Measurements from ENCODE around the gene DDX11. TPM values are rescaled to one million over a fixed set of nuclear protein-coding genes. Genes with fewer than 3 reads are reported as not detected.
"Not testable (repeated sequence)": the region's sequence is repeated elsewhere in the genome, so short reads cannot be mapped to it uniquely, and the experiment has no call there.

DDX11 gene
- total and polyA plus RNA-seq, 5 donors = 5.4 to 16.5 (median 7.8) TPM

DNA sequence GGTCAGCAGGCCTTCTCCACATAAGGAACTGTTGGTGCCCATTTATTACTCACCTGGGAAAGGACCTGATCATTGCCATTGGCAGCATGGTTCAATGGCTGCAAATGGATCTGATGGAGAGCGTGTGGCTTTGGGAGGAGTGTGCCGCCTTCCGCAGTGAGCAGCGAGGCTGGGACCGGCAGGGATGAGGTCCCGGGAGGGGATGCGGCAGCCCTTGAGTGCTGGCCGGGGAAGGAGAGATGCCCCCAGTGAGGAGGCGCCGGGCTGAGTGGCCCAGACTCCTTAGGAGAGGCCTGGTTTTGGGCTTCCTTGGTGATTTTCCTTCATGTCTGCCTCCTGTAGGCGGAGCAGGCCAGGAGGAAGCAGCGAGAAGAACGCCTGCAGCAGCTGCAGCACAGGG is 10.6 kb downstream of the DDX11 start:
- DNase-seq; H3K27me3 ChIP-seq (ENCODE audit: control insufficient read depth, insufficient read depth); ATAC-seq; H3K4me1 ChIP-seq (ENCODE audit: control insufficient read depth, insufficient read depth, low read length); H3K27ac ChIP-seq (ENCODE audit: low read length); intact Hi-C loops (cut with DNase I); H3K9me3 ChIP-seq (ENCODE audit: control insufficient read depth, low read length); H3K4me3 ChIP-seq (ENCODE audit: low read length): not testable (repeated sequence)
- WGBS = 94% methylated on average over 13 of the region's 13 CpGs

DNA sequence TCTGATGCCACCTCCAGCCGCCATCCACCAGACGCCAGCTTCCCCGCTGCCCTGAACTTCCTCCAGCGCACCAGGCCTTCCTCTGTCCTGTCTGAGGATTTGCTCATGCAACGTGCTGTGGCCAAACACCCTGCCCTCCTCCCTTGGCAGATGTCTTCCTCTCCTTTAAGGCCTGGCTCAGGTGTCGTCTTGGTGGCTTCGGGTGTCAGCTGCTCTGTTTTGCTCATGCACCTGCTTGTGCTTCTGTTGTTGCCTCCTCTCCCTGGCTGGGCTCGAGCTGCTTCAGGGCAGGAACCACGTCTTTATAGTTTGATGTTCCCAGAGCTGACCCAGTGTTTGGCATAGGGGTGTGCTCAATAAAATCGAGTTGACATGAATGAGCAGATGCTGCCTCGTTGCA is 12.4 kb downstream of the DDX11 start:
- H3K27ac ChIP-seq (ENCODE audit: low read length); H3K9me3 ChIP-seq (ENCODE audit: control insufficient read depth, low read length); ATAC-seq; H3K4me3 ChIP-seq (ENCODE audit: low read length); H3K27me3 ChIP-seq (ENCODE audit: control insufficient read depth, insufficient read depth); H3K4me1 ChIP-seq (ENCODE audit: control insufficient read depth, insufficient read depth, low read length); intact Hi-C loops (cut with DNase I); DNase-seq: not testable (repeated sequence)
- 93% methylated on average over 10 of the region's 11 CpGs for WGBS

DNA sequence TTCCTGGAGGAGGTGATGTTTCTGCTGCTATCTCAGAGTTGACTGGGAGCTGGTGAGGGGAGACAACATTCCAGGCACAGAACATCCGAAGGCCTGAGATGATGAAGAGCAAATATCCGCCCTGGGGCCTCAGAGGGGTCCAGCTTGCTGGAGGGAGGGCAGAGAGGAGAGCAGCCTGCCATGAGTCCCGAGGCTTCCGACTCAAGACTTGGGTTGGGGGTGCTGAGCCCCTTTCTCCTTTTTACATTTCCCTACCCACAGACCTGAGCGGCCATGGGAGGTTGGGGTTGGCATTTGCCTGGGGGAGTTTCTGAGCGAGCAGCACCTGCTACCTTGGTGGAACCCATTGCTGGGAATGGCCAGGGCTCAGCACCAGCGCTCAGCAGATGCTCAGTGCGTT is 13.8 kb downstream of the DDX11 start:
- ATAC-seq; H3K4me3 ChIP-seq (ENCODE audit: low read length); intact Hi-C loops (cut with DNase I); DNase-seq; H3K9me3 ChIP-seq (ENCODE audit: control insufficient read depth, low read length); H3K27ac ChIP-seq (ENCODE audit: low read length); H3K27me3 ChIP-seq (ENCODE audit: control insufficient read depth, insufficient read depth); H3K4me1 ChIP-seq (ENCODE audit: control insufficient read depth, insufficient read depth, low read length): not testable (repeated sequence)
- WGBS = 91% methylated on average over 7 of the region's 8 CpGs

DNA sequence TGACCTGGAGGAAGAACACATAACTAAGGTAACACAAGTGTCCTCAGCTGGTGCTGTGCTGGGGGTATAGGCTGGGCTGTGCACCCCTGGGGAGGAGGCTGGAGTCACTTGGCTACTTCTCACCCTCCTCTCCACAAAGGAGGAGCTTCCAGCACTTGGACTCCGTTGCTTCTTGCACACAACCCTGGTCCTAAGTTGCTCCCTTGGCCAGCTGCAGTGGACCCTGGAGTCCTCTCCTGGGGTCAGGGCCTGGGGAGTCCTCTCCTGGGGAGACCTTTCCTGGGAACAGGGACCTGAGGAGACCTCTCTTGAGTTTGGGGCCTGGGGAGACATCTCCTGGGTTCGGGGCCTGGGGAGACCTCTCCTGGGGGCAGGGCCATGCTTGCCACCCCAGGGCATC is 14.3 kb downstream of the DDX11 start:
- H3K27ac ChIP-seq (ENCODE audit: low read length); H3K27me3 ChIP-seq (ENCODE audit: control insufficient read depth, insufficient read depth); H3K4me3 ChIP-seq (ENCODE audit: low read length); DNase-seq; ATAC-seq; intact Hi-C loops (cut with DNase I); H3K9me3 ChIP-seq (ENCODE audit: control insufficient read depth, low read length); H3K4me1 ChIP-seq (ENCODE audit: control insufficient read depth, insufficient read depth, low read length): not testable (repeated sequence)
- 78% methylated on average over 2 of the region's 2 CpGs for WGBS

DNA sequence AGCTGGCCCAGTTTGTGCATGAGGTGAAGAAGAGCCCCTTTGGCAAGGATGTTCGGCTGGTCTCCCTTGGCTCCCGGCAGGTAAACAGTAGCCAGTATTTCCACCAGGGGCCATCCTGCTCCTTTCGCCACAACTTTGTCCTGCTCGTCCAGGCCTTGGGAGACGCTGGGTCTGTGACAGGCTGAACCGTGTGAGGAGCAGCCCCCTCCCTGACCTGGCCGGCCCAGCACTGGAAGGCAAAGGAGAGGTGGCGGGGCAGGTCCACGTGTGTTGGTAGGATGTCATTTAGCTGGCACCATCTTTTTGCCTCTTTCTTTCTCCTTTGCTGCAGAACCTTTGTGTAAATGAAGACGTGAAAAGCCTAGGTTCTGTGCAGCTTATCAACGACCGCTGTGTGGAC is 15.4 kb downstream of the DDX11 start:
- intact Hi-C loops (cut with DNase I) = no loop called here

DNA sequence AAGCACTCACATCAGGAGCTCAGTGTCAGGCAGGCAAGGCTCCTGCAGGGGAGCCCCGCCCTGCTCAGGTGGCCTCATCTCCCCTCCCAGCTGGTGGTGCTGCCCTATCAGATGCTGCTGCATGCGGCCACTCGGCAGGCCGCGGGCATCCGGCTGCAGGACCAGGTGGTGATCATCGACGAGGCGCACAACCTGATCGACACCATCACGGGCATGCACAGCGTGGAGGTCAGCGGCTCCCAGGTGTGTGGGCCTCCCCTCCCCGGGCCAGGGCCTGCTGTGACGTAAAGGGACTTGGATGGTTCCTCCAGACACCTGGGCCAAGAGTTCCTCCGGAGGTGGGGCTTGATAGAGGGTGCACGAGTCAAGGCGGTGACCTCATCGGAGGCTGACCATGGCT is 18.0 kb downstream of the DDX11 start:
- H3K4me1 ChIP-seq (ENCODE audit: control insufficient read depth, insufficient read depth, low read length); H3K4me3 ChIP-seq (ENCODE audit: low read length); H3K27ac ChIP-seq (ENCODE audit: low read length); ATAC-seq; intact Hi-C loops (cut with DNase I); H3K27me3 ChIP-seq (ENCODE audit: control insufficient read depth, insufficient read depth); DNase-seq; H3K9me3 ChIP-seq (ENCODE audit: control insufficient read depth, low read length): not testable (repeated sequence)
- 83% methylated on average over 19 of the region's 19 CpGs for WGBS

More for the DNA sequence above, 15.4 kb downstream of the DDX11 start:
- no peaks in the 10 kb centered on the region for H3K4me1 ChIP-seq (ENCODE audit: control insufficient read depth, insufficient read depth, low read length)
- H3K27ac ChIP-seq (ENCODE audit: low read length) = no peak overlapping the region
- ATAC-seq = no peak
- DNase-seq = no peak
- H3K27me3 ChIP-seq (ENCODE audit: control insufficient read depth, insufficient read depth) = no peaks in the 10 kb centered on the region
- no peaks in the 10 kb centered on the region for H3K9me3 ChIP-seq (ENCODE audit: control insufficient read depth, low read length)
- WGBS = 86% methylated on average over 12 of the region's 12 CpGs
- no peak overlapping the region for H3K4me3 ChIP-seq (ENCODE audit: low read length)

DNA sequence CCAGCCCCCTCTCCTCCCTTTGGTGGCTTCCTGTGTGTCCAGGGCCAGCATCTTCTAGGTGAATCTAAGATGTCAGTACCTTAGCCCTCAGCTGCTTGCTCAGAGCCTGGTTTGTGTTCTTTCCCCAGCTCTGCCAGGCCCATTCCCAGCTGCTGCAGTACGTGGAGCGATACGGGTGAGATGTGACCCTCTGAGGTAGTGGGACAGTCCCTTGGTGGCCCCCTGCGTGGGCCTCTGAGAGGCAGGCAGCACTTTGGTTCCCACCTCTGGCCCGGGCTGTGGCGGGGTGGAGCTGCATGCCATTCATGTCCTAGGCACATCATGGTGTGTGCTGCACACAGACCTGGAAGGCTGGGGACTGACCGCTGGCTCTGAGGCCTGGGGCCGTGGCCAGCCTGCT is 19.1 kb downstream of the DDX11 start:
- H3K4me3 ChIP-seq (ENCODE audit: low read length); H3K4me1 ChIP-seq (ENCODE audit: control insufficient read depth, insufficient read depth, low read length); intact Hi-C loops (cut with DNase I); H3K9me3 ChIP-seq (ENCODE audit: control insufficient read depth, low read length); H3K27me3 ChIP-seq (ENCODE audit: control insufficient read depth, insufficient read depth); DNase-seq; H3K27ac ChIP-seq (ENCODE audit: low read length); ATAC-seq: not testable (repeated sequence)
- WGBS = 91% methylated on average over 6 of the region's 8 CpGs

DNA sequence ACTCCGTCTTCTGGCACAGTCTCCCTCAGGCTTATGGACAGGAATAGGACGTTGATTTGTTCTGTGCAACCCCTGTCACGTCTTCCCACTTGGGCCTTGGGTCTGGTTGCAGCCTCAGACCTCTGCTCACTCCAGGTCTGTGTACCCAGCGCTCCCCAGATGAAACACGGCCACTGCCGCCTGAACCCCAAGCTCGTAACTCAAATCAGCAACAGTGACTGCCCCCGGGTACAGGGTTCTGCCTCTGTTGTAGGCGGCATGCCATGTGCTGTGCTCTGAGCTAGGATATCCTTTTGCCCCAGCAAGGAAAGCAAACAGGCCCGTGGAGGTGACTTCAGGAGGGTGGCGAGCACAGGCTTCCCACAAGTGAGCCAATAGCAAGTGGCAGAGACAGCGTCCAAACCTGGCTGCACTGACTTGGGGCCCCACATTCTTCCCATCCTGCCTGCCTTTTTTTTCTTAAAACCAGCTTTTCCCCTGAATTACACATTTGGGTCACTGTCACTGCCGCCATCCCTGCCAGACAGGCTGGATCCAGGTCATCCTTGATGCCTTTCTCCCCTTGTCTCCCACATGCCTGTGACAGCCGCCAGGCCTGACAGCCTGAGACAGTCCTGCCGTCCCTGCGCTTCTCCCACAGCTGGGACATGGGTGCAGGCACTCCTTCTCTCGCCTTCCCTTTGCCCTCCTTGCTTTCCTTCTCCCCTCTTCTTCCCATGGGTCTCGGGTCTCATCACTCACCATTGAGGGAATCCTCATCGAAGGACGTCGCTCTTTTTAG is 21.6 kb downstream of the DDX11 start:
- ATAC-seq; H3K4me3 ChIP-seq (ENCODE audit: low read length); H3K4me1 ChIP-seq (ENCODE audit: control insufficient read depth, insufficient read depth, low read length); H3K9me3 ChIP-seq (ENCODE audit: control insufficient read depth, low read length); intact Hi-C loops (cut with DNase I); H3K27ac ChIP-seq (ENCODE audit: low read length); H3K27me3 ChIP-seq (ENCODE audit: control insufficient read depth, insufficient read depth); DNase-seq: not testable (repeated sequence)
- 92% methylated on average over 20 of the region's 21 CpGs for whole genome bisulfite sequencing

DNA sequence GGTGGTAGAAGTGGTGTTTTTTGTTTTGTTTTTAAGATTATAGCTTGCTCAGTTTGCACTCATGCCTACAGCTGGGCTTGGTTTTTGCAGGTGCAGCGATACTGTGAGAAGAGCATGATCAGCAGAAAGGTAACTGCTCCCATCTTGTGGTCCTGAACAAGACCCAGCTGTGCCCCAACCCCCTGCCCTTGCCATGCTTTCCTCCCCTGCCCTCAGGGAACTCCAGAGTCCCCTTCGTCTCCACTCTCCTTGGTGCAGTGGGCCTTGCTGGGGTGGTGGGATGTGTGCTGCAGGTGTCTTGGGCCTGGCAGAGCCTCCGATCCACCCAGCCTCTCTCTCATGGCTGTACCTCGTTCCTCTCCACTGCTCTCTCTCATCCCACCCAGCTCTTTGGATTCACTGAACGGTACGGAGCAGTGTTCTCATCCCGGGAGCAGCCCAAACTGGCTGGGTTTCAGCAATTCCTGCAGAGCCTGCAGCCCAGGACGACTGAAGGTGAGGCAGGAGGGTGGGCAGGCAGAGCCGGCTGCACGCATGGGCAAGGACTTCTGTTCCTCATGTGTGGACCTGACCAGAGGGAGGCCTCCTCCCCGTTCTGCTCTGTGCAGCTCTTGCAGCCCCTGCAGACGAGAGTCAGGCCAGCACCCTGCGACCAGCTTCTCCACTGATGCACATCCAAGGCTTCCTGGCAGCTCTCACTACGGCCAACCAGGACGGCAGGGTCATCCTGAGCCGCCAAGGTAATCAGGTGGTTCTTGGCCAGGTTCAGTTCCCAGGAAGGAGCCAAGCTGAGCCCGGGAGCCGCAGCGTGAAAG is 22.8 kb downstream of the DDX11 start:
- intact Hi-C loops (cut with DNase I); H3K27me3 ChIP-seq (ENCODE audit: control insufficient read depth, insufficient read depth); H3K4me3 ChIP-seq (ENCODE audit: low read length); ATAC-seq; DNase-seq; H3K4me1 ChIP-seq (ENCODE audit: control insufficient read depth, insufficient read depth, low read length); H3K27ac ChIP-seq (ENCODE audit: low read length); H3K9me3 ChIP-seq (ENCODE audit: control insufficient read depth, low read length): not testable (repeated sequence)
- WGBS = 85% methylated on average over 19 of the region's 19 CpGs

DNA sequence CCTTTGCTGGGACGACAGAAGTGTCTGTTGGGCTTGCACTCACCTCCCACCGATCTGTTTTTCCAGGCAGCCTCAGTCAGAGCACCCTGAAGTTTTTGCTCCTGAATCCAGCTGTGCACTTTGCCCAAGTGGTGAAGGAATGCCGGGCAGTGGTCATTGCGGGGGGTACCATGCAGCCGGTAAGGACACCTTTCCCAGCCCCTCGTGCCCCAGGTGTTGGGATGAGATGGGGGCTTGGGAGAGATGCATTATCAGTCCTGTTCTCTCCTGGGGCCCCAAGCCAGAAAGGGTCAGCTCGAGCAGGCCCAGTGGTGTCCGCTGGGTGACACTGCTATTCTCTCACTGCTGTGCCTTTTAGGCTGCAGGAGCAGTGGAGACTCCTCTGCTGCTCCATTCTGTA is 24.2 kb downstream of the DDX11 start:
- H3K27me3 ChIP-seq (ENCODE audit: control insufficient read depth, insufficient read depth); H3K4me3 ChIP-seq (ENCODE audit: low read length); DNase-seq; H3K27ac ChIP-seq (ENCODE audit: low read length); ATAC-seq; H3K9me3 ChIP-seq (ENCODE audit: control insufficient read depth, low read length); H3K4me1 ChIP-seq (ENCODE audit: control insufficient read depth, insufficient read depth, low read length); intact Hi-C loops (cut with DNase I): not testable (repeated sequence)
- 89% methylated on average over 8 of the region's 8 CpGs for WGBS

DNA sequence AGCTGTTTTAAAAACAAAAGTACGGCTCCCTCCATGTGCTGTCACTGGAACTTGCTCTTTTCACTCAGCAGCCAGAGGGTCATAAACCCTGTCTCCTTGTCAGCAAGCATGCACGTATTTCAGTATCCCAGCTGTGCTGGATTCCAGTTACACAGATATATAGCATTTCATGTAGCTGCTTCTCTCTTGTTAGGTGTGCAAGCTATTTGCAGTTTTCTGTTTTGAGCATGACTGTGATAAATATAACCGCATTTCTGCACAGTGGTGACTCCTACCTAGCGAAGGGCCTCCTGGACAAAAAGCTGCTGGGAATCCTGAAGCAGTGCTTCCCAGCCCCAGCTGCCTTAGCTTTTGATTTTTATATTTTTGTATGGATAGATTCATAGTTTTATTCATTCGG is 24.7 kb downstream of the DDX11 start:
- ATAC-seq; intact Hi-C loops (cut with DNase I): not testable (repeated sequence)

More for the DNA sequence above, 24.7 kb downstream of the DDX11 start:
- H3K4me3 ChIP-seq (ENCODE audit: low read length); DNase-seq; H3K27ac ChIP-seq (ENCODE audit: low read length); H3K9me3 ChIP-seq (ENCODE audit: control insufficient read depth, low read length); H3K4me1 ChIP-seq (ENCODE audit: control insufficient read depth, insufficient read depth, low read length); H3K27me3 ChIP-seq (ENCODE audit: control insufficient read depth, insufficient read depth): not testable (repeated sequence)
- 81% methylated on average over 5 of the region's 5 CpGs for WGBS

All from right cardiac atrium (tissue), 5 donors.